B cell (primary cell): ENCODE results near the gene KRT23. TPM values are rescaled to one million over a fixed set of nuclear protein-coding genes. Genes with fewer than 3 reads are reported as not detected.

ENCODE experiments used
- ATAC-seq: fragments of 200-7000 bp; cut with Tn5 transposase; one replicate; pipeline ENCODE4 v1.10.0; 2021; ENCODE audit warnings: low read depth, mild to moderate bottlenecking, moderate number of reproducible peaks, moderate library complexity
- CTCF ChIA-PET: fragments of 350-600 bp; sonication (Branson Sonifier 250); formaldehyde crosslinking; loops from one replicate; lab custom pipeline; 2021; ENCODE audit warnings: antibody characterized with exemption, inconsistent platforms; lab: Charles Lee
- POLR2A ChIA-PET: fragments of 350-600 bp; sonication (Branson Sonifier 250); formaldehyde crosslinking; loops from one replicate; lab custom pipeline; 2021; ENCODE audit warnings: antibody characterized with exemption; lab: Charles Lee
- DNase-seq: peaks from one replicate; pipeline ENCODE4 v3.0.0; 2013
- H2AFZ ChIP-seq: 2 replicates; pipeline ENCODE4 v1.6.1; 2012; ENCODE audit warnings: mild to moderate bottlenecking, low read depth, low read length; ENCODE audit not compliant: insufficient read depth, poor library complexity, severe bottlenecking
- H3K27ac ChIP-seq, 2 donors: 1 replicate in 1 of 2; 2 replicates in 1 of 2; pipeline ENCODE4 v1.5.1; 2012 to 2013; ENCODE audit warnings: low read length in 2 of 2, mild to moderate bottlenecking in 2 of 2, moderate library complexity in 1 of 2
- H3K27me3 ChIP-seq, 4 experiments: fragments of 200-600 bp in 1 of 4; sonication (generic) in 1 of 4; replicated peaks in 1 of 4; 1 replicate in 2 of 4; 2 replicates in 2 of 4; pipeline versions ENCODE4 v1.6.1 to v1.7.0; 2013 to 2016; ENCODE audit warnings: low read length in 3 of 4, mild to moderate bottlenecking in 2 of 4, mixed read lengths in 1 of 4, moderate library complexity in 1 of 4; ENCODE audit not compliant: insufficient read depth in 4 of 4, control insufficient read depth in 3 of 4; ENCODE audit errors: control extremely low read depth in 1 of 4
- H3K36me3 ChIP-seq, 2 experiments: replicated peaks in 1 of 2; 1 replicate in 1 of 2; 2 replicates in 1 of 2; pipeline versions ENCODE4 v1.6.1 to v1.7.1; 2013; ENCODE audit warnings: low read length in 1 of 2; ENCODE audit not compliant: insufficient read depth in 2 of 2, control insufficient read depth in 1 of 2; ENCODE audit errors: control extremely low read depth in 1 of 2, extremely low read depth in 1 of 2
- H3K4me1 ChIP-seq, 2 donors: fragments of 200-600 bp in 1 of 2; sonication (generic) in 1 of 2; 1 replicate in 1 of 2; 2 replicates in 1 of 2; pipeline versions ENCODE4 v1.5.1 to v1.6.1; 2013 to 2017; ENCODE audit warnings: low read length in 2 of 2; ENCODE audit not compliant: control insufficient read depth in 2 of 2, insufficient read depth in 2 of 2
- H3K4me2 ChIP-seq: replicated peaks from 2 replicates; pipeline ENCODE3; 2012; ENCODE audit warnings: mild to moderate bottlenecking, low read depth, low read length; ENCODE audit not compliant: poor library complexity, severe bottlenecking
- H3K4me3 ChIP-seq, 5 experiments: fragments of 200-600 bp in 1 of 5; sonication (generic) in 1 of 5; 1 replicate in 3 of 5; 2 replicates in 2 of 5; pipeline versions ENCODE4 v1.5.1 to v1.7.0; 2011 to 2016; ENCODE audit warnings: low read length in 4 of 5, mild to moderate bottlenecking in 4 of 5, low read depth in 2 of 5, control low read depth in 1 of 5, moderate library complexity in 1 of 5; ENCODE audit not compliant: insufficient read depth in 1 of 5; ENCODE audit errors: control extremely low read depth in 1 of 5, extremely low read depth in 1 of 5
- H3K79me2 ChIP-seq: fragments of 200-600 bp; sonication (generic); one replicate; pipeline ENCODE4 v1.6.0; 2016; ENCODE audit warnings: low read length; ENCODE audit not compliant: control insufficient read depth, insufficient read depth
- H3K9ac ChIP-seq: fragments of 200-600 bp; sonication (generic); 2 replicates; pipeline ENCODE4 v1.6.1; 2017; ENCODE audit warnings: mild to moderate bottlenecking, low read length, moderate library complexity
- H3K9me3 ChIP-seq, 3 donors: one replicate each; pipeline versions ENCODE4 v1.6.1 to v1.7.1; 2013; ENCODE audit warnings: low read length in 2 of 3; ENCODE audit not compliant: control insufficient read depth in 2 of 3, insufficient read depth in 1 of 3; ENCODE audit errors: control extremely low read depth in 1 of 3
- H4K20me1 ChIP-seq: 2 replicates; pipeline ENCODE4 v1.6.0; 2012; ENCODE audit warnings: mild to moderate bottlenecking, low read length; ENCODE audit not compliant: insufficient read depth, control insufficient read depth, poor library complexity, severe bottlenecking
- H3K27ac Mint-ChIP-seq: one replicate; pipeline ENCODE4 v1.8.0; 2021; ENCODE audit warnings: mixed read lengths
- H3K27me3 Mint-ChIP-seq: one replicate; pipeline ENCODE4 v1.8.0; 2021; ENCODE audit warnings: mixed read lengths
- H3K4me1 Mint-ChIP-seq: one replicate; pipeline ENCODE4 v1.8.0; 2021; ENCODE audit warnings: mixed read lengths
- H3K4me3 Mint-ChIP-seq: one replicate; pipeline ENCODE4 v1.8.0; 2021; ENCODE audit warnings: mixed read lengths
- H3K9me3 Mint-ChIP-seq: one replicate; pipeline ENCODE4 v1.8.0; 2022; ENCODE audit warnings: mixed read lengths; ENCODE audit not compliant: insufficient read depth
- EZH2 ChIP-seq: IDR thresholded peaks from 2 replicates; pipeline ENCODE4 v1.6.1; 2012; ENCODE audit warnings: borderline replicate concordance, low read depth, mild to moderate bottlenecking, moderate library complexity, low read length; ENCODE audit not compliant: insufficient read depth, poor library complexity, severe bottlenecking
- WGBS: methylation state at CpG from one replicate; pipeline ENCODE4 v1.1.5; 2013; ENCODE audit warnings: missing lambda C conversion rate; ENCODE audit not compliant: insufficient coverage; 5-methylcytosine and 5-hydroxymethylcytosine counted together
- intact Hi-C: fragments of 100-400 bp; cut with micrococcal nuclease; formaldehyde crosslinking; loops from one replicate; pipeline ENCODE4 v1.10.0; 2022
- polyA plus RNA-seq: library from polyadenylated mRNA; depleted of rRNA; stranded (reverse); fragments of >200 nt; gene quantifications from 2 replicates; pipeline ENCODE4 v1.2.3, GENCODE V29; 2012
- total RNA-seq, 2 donors: library from RNA; stranded (reverse); fragments of 120-200 nt in 1 of 2; gene quantifications; 1 replicate in 1 of 2; 2 replicates in 1 of 2; pipeline versions ENCODE4 v1.2.3 to v1.2.4, GENCODE V29; 2013 to 2022
- TF ChIP-seq, protein P1 (sequence below): fragments of 200-600 bp; IDR thresholded peaks from one replicate; pipeline ENCODE4 v1.8.0; 2022; ENCODE audit warnings: antibody characterized with exemption, mild to moderate bottlenecking

Gene KRT23
- total and polyA plus RNA-seq, 2 donors (not counting 1 experiment from before 2014, with no cell fraction given) = 0.06 TPM; not detected in 1

DNA sequence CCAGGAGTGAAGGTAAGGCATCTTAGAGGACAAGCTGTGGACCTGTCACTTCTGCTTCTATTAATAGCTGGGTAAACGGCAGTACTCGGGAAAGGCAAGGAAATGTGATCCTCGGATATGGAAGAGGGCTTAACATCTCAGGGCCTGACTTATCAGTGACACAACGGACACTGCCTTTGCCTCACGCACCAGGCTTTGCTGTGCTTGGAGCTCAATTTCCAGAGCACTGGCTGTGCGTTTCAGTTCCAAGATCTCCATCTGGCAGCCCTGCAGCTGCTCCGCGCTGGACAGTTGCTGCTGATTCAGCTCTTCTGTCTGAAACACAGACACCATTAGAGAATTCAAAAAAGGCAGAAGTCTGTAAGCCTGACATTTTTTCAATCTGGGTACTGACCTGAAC, 43.1 kb upstream of the KRT23 start:
- 93% methylated on average over 8 of the region's 8 CpGs for WGBS
- H3K27me3 ChIP-seq = peaks cover 0 to 29% (median 14%) of the 10 kb centered on the region in 4 experiments
- Mint-ChIP-seq H3K27me3 (peaks cover 40% of the 10 kb centered on the region), H3K4me1 (no peaks in the 10 kb centered on the region), H3K9me3 (no peaks in the 10 kb centered on the region), H3K27ac (no peak overlapping the region), H3K4me3 (no peak overlapping the region)
- no peak overlapping the region for H2AFZ ChIP-seq
- H3K36me3 ChIP-seq = no peaks in the 10 kb centered on the region
- no peak for TF ChIP-seq EZH2
- TF ChIP-seq, protein P1, sequence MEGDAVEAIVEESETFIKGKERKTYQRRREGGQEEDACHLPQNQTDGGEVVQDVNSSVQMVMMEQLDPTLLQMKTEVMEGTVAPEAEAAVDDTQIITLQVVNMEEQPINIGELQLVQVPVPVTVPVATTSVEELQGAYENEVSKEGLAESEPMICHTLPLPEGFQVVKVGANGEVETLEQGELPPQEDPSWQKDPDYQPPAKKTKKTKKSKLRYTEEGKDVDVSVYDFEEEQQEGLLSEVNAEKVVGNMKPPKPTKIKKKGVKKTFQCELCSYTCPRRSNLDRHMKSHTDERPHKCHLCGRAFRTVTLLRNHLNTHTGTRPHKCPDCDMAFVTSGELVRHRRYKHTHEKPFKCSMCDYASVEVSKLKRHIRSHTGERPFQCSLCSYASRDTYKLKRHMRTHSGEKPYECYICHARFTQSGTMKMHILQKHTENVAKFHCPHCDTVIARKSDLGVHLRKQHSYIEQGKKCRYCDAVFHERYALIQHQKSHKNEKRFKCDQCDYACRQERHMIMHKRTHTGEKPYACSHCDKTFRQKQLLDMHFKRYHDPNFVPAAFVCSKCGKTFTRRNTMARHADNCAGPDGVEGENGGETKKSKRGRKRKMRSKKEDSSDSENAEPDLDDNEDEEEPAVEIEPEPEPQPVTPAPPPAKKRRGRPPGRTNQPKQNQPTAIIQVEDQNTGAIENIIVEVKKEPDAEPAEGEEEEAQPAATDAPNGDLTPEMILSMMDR = no peak
- H3K27ac ChIP-seq = no peak overlapping the region
- no peaks in the 10 kb centered on the region for H3K4me1 ChIP-seq
- intact Hi-C loops = no loop called here
- no peak overlapping the region for H3K4me3 ChIP-seq
- ChIA-PET CTCF (interaction anchor here (0.6 kb wide), 1 partner anchor 570 kb away, joined by 4 read pairs; no protein-coding TSS in a partner anchor), POLR2A (no interaction called here)
- DNase-seq = no peak
- H4K20me1 ChIP-seq = no peaks in the 10 kb centered on the region
- H3K79me2 ChIP-seq = no peaks in the 10 kb centered on the region
- peaks cover 0 to 3% (median 0%) of the 10 kb centered on the region in 3 donors for H3K9me3 ChIP-seq
- no peak for ATAC-seq
- H3K9ac ChIP-seq = no peak overlapping the region
- no peak overlapping the region for H3K4me2 ChIP-seq

DNA sequence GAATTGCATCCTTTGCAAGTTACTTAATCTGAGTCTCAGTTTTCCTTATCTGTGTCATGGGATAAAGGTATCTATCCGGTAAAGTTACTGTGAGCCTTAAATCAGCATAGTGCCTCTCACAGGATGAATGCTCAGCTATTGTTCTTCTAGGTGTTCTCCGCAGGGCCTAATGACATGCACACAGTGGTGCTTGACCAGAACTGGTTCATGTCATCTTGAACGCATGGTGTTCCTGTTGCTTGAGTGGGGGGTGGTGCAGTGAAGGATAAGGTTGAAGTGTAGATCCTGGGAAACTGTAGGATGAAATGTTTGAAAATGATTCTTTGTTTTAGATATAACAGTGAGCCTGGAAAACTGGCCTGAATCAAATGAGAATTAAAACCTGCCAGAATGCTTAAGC, 42.7 kb upstream of the KRT23 start:
- TF ChIP-seq, protein P1 = no peak
- TF ChIP-seq EZH2 = no peak
- Histone ChIP-seq H3K27ac (no peak overlapping the region), H4K20me1 (no peaks in the 10 kb centered on the region), H3K4me3 (no peak overlapping the region), H3K9me3 (peaks cover 0 to 3% (median 0%) of the 10 kb centered on the region in 3 donors), H3K4me1 (no peaks in the 10 kb centered on the region), H3K36me3 (no peaks in the 10 kb centered on the region), H3K79me2 (no peaks in the 10 kb centered on the region), H3K9ac (no peak overlapping the region), H2AFZ (no peak overlapping the region), H3K27me3 (peaks cover 0 to 29% (median 14%) of the 10 kb centered on the region in 4 experiments), H3K4me2 (no peak overlapping the region)
- POLR2A ChIA-PET = no interaction called here
- H3K27me3 Mint-ChIP-seq = peaks cover 44% of the 10 kb centered on the region
- H3K4me1 Mint-ChIP-seq = no peaks in the 10 kb centered on the region
- H3K27ac Mint-ChIP-seq = no peak overlapping the region
- DNase-seq = no peak
- intact Hi-C loops = no loop called here
- no peaks in the 10 kb centered on the region for H3K9me3 Mint-ChIP-seq
- CTCF ChIA-PET = no interaction called here
- WGBS = 84% methylated on average over 3 of the region's 3 CpGs
- no peak for ATAC-seq
- no peak overlapping the region for H3K4me3 Mint-ChIP-seq
